GM19463 (cell line): ENCODE results near the gene RPS18.
"Not testable (repeated sequence)": the region's sequence is repeated elsewhere in the genome, so short reads cannot be mapped to it uniquely, and the experiment has no call there.

Source experiments
- ATAC-seq: cut with Tn5 transposase; IDR thresholded peaks from one replicate; pipeline ENCODE4 v1.9.1; 2021; ENCODE audit warnings: mild to moderate bottlenecking, moderate library complexity; ENCODE audit not compliant: unreplicated experiment

Gene RPS18

DNA sequence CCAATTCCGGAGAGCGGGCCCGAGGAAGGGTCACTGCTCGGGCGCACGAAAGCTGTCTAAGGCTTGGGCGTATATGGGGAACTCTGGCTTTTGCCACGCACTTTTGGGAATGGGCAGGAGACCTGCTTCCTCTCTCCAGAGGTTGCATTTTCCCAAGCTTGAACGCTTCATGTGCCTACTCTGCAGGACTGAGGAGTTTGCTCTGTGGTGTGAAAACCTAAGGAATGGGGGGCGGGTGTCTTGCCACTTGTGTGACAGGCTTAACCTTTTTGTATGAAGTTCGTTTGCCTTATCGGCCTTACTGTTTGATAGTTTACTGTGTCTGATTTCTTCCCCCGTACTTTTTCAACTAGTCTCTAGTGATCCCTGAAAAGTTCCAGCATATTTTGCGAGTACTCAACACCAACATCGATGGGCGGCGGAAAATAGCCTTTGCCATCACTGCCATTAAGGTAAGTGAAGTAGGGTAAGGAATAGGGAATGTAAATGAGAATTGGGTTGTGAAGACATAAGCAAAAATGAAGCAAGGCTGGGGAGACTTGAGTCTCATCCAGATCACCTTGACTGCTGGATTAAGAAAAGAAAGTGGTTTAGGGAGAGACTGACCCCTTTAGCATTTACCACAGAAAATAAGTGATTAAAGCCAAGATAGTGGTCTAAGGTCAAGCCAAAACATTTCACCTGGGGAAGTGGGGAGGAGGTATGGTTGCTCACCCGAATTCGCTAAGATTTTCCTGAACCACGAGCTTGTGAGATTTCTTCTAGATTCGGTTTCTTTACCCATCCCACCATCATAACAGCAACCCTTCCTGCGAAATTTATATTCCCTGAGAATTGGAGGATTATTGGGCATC lies 627 bp downstream of the RPS18 start:
- ATAC-seq: peak; percentile 2

GRCh38 chr6:33273129-33273923 lies 1.5 kb downstream of the RPS18 start:
- ATAC-seq: no peak

- no peak for ATAC-seq
Observed at GRCh38 chr6:33273924-33274902, 2.3 kb downstream of the RPS18 start.

DNA sequence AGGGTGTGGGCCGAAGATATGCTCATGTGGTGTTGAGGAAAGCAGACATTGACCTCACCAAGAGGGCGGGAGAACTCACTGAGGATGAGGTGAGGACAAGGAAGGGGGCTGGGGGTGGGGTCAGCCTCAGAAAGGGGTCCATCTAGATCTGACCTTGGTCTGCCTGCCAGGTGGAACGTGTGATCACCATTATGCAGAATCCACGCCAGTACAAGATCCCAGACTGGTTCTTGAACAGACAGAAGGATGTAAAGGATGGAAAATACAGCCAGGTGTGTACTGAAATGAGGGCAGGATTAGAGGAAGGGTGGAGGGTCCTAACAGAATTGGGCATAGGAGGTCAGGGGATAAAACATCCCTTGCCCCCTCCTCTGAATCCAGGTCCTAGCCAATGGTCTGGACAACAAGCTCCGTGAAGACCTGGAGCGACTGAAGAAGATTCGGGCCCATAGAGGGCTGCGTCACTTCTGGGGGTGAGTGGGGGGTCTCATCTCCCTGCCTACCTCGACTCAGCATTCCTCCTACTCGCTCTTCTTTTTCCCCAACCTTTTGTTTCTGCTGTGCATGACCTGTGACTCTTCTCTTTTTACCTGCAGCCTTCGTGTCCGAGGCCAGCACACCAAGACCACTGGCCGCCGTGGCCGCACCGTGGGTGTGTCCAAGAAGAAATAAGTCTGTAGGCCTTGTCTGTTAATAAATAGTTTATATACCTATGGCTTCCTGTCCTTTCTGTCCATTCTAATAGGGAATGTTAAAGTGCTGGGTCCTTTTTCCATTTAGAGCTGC lies 4.1 kb downstream of the RPS18 start:
- not testable (repeated sequence) for ATAC-seq

GRCh38 chr6:33276581-33276863 lies 4.6 kb downstream of the RPS18 start:
- ATAC-seq: no peak

- ATAC-seq: peak; percentile 57
Observed at GRCh38 chr6:33276864-33277662, 5.2 kb downstream of the RPS18 start, which contains the start of gene B3GALT4. TSS of gene B3GALT4 (plus strand) at chr6:33277123. CDS start at chr6:33277420, 297 bp downstream.

DNA sequence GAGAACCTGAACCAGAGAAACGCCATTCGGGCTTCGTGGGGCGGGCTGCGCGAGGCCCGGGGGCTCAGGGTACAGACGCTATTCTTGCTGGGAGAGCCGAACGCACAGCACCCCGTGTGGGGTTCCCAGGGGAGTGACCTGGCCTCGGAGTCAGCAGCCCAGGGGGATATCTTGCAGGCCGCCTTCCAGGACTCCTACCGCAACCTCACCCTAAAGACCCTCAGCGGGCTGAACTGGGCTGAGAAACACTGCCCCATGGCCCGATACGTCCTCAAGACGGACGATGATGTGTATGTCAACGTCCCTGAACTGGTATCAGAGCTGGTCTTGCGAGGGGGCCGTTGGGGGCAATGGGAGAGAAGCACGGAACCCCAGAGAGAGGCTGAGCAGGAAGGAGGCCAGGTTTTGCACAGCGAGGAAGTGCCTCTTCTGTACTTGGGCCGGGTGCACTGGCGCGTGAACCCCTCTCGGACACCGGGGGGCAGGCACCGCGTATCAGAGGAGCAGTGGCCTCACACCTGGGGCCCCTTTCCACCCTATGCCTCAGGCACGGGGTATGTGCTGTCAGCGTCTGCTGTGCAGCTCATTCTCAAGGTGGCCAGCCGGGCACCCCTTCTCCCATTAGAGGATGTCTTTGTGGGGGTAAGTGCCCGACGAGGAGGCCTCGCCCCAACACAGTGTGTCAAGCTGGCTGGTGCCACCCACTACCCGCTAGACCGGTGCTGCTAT lies 6.0 kb downstream of the RPS18 start:
- no peak for ATAC-seq

DNA sequence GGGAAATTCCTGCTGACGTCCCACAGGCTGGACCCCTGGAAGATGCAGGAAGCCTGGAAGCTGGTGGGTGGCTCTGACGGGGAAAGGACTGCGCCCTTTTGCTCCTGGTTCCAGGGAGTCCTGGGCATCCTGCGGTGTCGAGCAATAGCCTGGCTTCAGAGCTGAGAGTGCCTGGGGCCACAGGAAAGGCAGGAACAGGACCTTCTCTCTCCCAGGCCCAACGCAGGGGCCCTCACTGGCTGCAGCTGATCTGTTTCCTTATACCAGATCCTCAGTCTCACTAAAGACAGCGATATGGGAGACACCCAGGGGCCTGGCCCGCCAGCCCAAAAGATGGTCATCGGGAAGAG lies 6.5 kb downstream of the RPS18 start:
- no peak for ATAC-seq

DNA sequence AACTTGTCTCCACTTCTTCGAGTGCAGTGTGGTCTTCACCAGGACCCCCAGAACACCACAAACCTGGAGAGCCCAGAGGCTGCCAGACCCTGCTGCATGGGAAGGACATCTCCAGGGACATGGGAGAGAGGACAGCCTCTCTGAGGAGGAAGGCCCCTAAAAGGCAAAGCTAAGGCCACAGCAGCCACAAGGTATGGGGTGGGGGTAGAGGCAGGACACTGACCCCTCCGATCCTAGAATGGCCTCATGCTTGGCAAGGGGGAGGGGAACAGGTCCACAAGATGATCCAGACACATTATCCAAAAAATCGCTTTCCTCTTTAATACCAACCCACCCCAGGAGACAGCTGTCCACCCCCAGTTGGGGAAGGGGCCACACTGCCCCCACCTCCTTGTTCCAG lies 6.9 kb downstream of the RPS18 start:
- ATAC-seq: no peak

GRCh38 chr6:33279257-33279695 lies 7.4 kb downstream of the RPS18 start:
- ATAC-seq: no peak

GRCh38 chr6:33279971-33280511 lies 8.2 kb downstream of the RPS18 start:
- no peak for ATAC-seq

- ATAC-seq: no peak
Observed at GRCh38 chr6:33280539-33280938, 8.7 kb downstream of the RPS18 start.

GRCh38 chr6:33285214-33285613 lies 13.3 kb downstream of the RPS18 start:
- not testable (repeated sequence) for ATAC-seq

- ATAC-seq: no peak
Observed at GRCh38 chr6:33286946-33287914, 15.4 kb downstream of the RPS18 start.

DNA sequence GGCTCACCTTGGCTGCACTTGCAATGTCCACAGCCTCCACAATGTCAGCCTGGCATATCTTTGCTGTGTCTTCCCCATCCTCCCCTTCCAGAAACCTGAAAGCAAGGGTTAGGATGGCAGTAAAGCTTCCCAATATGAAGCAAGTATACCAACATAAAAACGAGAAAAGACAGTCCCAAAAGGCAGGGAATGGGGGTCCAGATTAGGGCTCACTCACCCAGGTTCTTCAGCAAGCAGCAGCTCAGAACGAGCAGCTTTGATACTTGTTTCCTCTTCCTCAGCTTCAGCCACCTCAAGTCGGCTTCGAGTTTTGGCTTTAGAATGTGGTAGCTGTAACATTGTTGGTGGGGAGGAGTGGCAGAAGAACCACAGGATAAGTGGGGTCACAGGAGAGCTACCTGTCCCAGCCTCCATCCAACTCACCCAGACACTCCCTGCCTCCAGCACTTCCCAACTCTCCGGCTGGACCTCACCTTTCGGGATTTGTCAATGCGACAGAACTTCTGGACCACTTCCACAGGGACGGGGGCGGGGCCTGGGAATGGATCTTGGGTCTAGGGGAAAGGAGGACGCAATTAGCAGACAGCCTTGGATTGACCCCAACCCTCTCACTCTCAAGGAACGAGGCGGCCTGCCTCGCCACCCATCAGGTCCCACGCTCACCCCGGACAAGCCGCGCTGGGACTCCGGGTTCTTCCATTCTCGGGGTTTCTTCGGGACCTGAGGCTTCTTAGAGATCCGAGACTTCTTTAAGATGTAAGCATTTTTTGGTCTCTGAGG lies 16.5 kb downstream of the RPS18 start:
- no peak for ATAC-seq

- peak; percentile 92 for ATAC-seq
Observed at GRCh38 chr6:33288921-33289783, 17.3 kb downstream of the RPS18 start, which contains the start of the genes PFDN6 and WDR46. TSS of gene PFDN6 (plus strand) at chr6:33289601. CDS start at chr6:33289857, 256 bp downstream. TSS of gene WDR46 (minus strand) at chr6:33289239. CDS start at chr6:33289170, 69 bp downstream.
